GM13977 (cell line): Measurements from ENCODE around the gene HOXA11.

Experiments used
- DNase-seq: peaks from one replicate; pipeline ENCODE4 v3.0.0; 2012; ENCODE audit warnings: low spot score
- CTCF ChIP-seq: IDR thresholded peaks from 2 replicates; pipeline ENCODE4 v1.5.1; 2012; ENCODE audit warnings: mild to moderate bottlenecking, control low read depth; ENCODE audit not compliant: insufficient read depth; ENCODE audit errors: extremely low read depth, missing control alignments
- in situ Hi-C: fragments of 300-500 bp; cut with MboI; formaldehyde crosslinking; loops from one replicate; pipeline ENCODE4 v1.12.0; 2022; ENCODE audit warnings: low sequenced_read_pairs, low pct_unique_long_range_greater_than_20kb, mixed read lengths, inconsistent platforms; ENCODE audit not compliant: unreplicated experiment

Gene HOXA11

DNA sequence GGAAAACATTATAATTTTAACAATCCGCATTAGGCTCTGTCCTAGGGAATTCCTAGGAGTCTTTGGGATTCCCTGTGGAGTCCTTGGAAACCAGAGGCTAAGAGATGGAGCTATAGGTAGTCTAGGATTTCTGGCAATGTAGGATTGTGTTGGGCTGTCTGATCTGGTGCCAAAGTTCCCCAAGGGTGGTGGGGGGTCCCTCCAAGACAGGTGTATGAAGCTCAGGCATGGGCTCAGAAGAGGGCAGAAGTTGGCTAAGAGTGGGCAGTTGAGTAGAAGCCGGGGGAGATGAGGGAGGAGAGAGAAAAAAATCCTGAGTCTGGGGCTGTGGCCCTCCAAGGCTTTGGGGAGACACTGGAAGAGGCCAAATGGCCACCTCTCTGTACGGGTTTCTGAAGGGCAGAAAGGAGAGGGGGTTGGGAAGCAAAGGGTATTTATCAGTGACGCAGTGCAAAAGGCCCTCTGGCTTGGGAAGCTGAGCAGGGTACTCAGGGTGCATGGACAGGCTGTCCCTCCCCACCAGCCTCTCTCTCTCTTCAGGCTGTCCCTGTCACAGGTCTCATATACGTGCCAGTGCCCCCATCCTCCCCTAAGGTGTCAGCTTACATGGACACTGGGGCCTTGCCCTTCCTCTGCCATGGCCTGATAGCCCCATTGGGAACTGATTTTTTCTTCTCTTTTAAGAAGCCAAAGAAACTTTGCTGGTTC, 38.4 kb downstream of the HOXA11 start:
- no peak for DNase-seq
- no peak for TF ChIP-seq CTCF
- in situ Hi-C loops: no loop called here

DNA sequence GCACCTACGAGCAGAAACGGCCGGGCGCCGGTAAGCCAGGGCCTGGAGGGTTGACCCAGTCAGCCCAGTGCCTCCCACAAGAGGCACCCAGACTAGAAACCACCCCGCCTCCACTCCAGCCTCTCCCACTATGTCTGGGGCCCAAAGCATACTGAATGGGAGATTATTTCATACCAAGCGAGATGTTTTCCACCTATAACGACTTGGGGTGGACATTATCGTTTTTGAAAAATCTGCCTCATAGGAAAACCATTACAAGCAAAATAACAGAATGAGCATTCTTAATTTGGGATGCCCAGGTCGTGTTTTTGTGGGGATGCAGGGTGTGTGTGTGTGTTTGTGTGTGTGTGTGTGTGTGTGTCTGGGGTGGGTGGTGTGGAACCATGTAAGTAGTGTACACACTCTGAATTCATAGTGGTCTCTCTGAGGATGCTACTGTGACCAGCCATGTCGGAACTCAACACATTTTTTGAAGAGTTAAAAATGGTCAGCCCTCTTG, 39.1 kb downstream of the HOXA11 start:
- no peak for DNase-seq
- no peak for TF ChIP-seq CTCF
- in situ Hi-C loops: no loop called here

- no peak for DNase-seq
- no peak for TF ChIP-seq CTCF
- in situ Hi-C loops: no loop called here
These were observed 39.7 kb downstream of the HOXA11 start for GRCh38 chr7:27145165-27145913.

DNA sequence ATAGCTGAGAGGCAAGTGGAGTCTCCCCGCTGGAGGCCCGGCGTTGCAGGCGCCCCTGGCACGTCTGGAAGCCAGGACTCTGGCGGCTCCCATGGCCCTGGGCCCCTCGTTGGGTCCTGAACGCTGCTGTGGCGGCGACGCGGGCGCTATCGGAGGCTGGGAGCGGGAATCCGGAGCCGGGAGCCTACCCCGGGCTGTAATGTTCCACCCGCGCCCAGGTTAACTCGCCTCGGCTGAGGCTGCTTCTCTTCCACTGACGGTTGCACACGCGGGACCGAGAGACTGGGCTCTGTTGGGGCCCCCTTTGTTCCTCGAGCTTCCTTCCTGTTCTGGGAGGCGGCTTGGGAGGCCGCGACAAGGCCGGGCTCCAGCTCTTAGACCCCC, 40.3 kb downstream of the HOXA11 start:
- in situ Hi-C loops: no loop called here
- no peak for TF ChIP-seq CTCF
- DNase-seq: no peak

DNA sequence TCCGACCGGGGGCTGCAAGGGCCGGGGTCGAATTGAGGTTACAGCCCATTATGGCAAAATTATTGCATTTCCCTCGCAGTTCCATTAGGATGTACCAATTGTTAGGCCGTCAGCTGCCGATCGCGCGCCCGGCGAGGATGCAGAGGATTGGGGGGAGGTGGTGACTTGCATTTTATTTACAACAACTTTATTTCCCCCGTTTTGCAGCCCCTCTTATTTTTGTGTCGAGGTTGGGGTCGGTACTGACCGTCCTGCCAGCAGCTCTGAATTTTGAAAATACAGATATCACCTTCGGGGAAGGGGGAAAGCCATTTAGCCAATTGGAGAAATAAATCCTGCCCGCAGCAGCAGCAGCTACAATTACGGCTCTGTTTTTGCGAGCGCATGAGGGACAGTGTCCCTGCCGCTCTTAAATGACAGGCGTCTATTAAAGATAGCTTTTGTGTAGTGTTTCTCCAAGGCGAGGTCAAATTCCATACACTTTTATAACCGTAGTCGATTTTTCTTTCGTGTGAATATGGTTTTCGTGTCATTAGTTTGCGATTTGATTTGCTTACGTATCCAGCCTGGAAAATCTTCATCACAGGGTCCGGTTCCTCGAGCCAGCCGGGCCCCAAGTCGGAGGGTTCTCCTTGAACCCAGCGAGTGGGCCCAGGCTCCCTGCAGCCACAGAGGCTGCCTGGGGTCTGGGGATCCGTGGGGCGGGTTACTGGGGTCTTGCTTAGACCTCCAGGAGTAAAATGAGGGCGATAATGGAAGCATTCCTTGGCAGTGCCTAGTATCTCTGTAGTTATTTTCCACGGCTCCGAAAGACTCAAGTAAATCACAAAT, 40.9 kb downstream of the HOXA11 start:
- DNase-seq: no peak
- TF ChIP-seq CTCF: no peak
- in situ Hi-C loops: no loop called here
